Measurements from ENCODE around the gene LAMA3. TPM values are rescaled to one million over a fixed set of nuclear protein-coding genes. Genes with fewer than 3 reads are reported as not detected.

LAMA3 gene
- total RNA-seq, 1 experiment from 2014 or later: 8.1 TPM

DNA sequence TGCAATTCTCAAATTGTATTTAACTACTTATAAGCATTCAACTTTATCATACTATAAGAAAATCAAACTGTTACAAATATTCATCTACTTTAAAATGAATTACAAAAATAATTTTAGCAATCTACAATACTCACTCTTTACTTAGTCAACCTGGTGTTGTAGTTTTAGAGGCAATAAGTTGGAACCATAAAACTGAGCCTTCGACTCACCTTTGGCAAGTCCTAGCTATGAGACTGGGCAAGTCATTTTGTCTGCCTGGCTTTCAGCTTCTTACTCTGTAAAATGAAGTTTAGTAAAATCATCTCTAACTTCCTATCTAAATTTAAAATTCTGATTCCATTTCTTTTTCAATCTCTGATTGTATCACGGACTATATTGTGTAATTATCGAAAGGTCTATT, 161.0 kb downstream of the LAMA3 start:
- in situ Hi-C loops (cut with HindIII; ENCODE audit: low pct_unique_long_range_greater_than_20kb, low sequenced_read_pairs): no loop called here
- no TSS peak for BruUV-seq (replicated peaks)
- POLR2A ChIA-PET: no interaction called here

DNA sequence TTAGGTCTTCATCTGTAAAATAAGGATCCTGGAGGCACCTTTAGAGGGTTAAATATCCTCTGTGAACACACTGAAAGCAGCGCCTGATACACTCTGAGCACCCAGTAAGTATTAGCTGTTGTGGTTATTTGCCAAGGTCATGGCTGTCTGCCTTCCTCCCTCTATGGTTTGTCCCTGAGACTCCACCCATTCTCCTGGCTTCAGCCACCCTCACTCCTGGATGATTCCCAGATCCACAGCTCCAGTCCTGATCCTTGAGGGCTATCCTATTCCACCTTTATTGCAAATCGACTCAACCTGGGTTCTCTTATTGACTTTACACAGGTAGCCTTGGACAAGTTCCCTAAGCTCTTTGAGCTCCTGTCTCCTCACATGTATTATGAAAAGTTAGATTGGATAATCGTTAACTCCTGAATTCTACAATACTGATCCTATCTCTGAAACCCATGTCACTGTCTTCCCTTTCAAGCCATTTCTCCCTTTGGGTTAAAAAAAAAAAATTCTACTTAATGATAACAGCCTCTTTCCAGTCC, 162.3 kb downstream of the LAMA3 start:
- H3K27ac ChIP-seq (ENCODE audit: low read length): no peak overlapping the region
- CTCF ChIA-PET: interaction anchor here (0.7 kb wide), 1 partner anchor 324 kb away, joined by 3 read pairs; no protein-coding TSS in a partner anchor

More for the DNA sequence above, 161.0 kb downstream of the LAMA3 start:
- H3K27me3 ChIP-seq (ENCODE audit: control insufficient read depth, insufficient read depth, low read length): peaks cover 2% of the 10 kb centered on the region; the same call in 1 of the 2 replicates
- TF ChIP-seq, protein P1, sequence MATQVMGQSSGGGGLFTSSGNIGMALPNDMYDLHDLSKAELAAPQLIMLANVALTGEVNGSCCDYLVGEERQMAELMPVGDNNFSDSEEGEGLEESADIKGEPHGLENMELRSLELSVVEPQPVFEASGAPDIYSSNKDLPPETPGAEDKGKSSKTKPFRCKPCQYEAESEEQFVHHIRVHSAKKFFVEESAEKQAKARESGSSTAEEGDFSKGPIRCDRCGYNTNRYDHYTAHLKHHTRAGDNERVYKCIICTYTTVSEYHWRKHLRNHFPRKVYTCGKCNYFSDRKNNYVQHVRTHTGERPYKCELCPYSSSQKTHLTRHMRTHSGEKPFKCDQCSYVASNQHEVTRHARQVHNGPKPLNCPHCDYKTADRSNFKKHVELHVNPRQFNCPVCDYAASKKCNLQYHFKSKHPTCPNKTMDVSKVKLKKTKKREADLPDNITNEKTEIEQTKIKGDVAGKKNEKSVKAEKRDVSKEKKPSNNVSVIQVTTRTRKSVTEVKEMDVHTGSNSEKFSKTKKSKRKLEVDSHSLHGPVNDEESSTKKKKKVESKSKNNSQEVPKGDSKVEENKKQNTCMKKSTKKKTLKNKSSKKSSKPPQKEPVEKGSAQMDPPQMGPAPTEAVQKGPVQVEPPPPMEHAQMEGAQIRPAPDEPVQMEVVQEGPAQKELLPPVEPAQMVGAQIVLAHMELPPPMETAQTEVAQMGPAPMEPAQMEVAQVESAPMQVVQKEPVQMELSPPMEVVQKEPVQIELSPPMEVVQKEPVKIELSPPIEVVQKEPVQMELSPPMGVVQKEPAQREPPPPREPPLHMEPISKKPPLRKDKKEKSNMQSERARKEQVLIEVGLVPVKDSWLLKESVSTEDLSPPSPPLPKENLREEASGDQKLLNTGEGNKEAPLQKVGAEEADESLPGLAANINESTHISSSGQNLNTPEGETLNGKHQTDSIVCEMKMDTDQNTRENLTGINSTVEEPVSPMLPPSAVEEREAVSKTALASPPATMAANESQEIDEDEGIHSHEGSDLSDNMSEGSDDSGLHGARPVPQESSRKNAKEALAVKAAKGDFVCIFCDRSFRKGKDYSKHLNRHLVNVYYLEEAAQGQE (IDR thresholded peaks at IDR 0.05; ENCODE audit: insufficient read depth in 1 of 2, low read depth in 2 of 2, low read length in 1 of 2): no peak
- TF ChIP-seq, protein P2, sequence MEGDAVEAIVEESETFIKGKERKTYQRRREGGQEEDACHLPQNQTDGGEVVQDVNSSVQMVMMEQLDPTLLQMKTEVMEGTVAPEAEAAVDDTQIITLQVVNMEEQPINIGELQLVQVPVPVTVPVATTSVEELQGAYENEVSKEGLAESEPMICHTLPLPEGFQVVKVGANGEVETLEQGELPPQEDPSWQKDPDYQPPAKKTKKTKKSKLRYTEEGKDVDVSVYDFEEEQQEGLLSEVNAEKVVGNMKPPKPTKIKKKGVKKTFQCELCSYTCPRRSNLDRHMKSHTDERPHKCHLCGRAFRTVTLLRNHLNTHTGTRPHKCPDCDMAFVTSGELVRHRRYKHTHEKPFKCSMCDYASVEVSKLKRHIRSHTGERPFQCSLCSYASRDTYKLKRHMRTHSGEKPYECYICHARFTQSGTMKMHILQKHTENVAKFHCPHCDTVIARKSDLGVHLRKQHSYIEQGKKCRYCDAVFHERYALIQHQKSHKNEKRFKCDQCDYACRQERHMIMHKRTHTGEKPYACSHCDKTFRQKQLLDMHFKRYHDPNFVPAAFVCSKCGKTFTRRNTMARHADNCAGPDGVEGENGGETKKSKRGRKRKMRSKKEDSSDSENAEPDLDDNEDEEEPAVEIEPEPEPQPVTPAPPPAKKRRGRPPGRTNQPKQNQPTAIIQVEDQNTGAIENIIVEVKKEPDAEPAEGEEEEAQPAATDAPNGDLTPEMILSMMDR (IDR thresholded peaks at IDR 0.05): no peak
- no peak for TF ChIP-seq TCF7L2 (IDR thresholded peaks at IDR 0.05; ENCODE audit: low read depth, low read length)
- TF ChIP-seq POLR2AphosphoS5 (IDR thresholded peaks at IDR 0.05; ENCODE audit: low read depth, low read length): no peak
- no peak for TF ChIP-seq SIN3A (IDR thresholded peaks at IDR 0.05; ENCODE audit: borderline replicate concordance, insufficient read depth, low read depth, low read length)
- no peaks in the 10 kb centered on the region for H3K9me3 ChIP-seq (ENCODE audit: control insufficient read depth, insufficient read depth, low read depth, low read length)
- H3K4me3 ChIP-seq (ENCODE audit: low read depth in 2 of 2, low read length in 2 of 2): no peak overlapping the region
- H3K27ac ChIP-seq (ENCODE audit: low read length): no peak overlapping the region
- intact Hi-C loops (cut with micrococcal nuclease; ENCODE audit: unreplicated experiment): no loop called here
- no peaks in the 10 kb centered on the region for H3K36me3 ChIP-seq (ENCODE audit: control insufficient read depth, insufficient read depth, low read length)
- ATAC-seq: no peak
- CTCF ChIA-PET: interaction anchor here (0.6 kb wide), 1 partner anchor 289 kb away, joined by 4 read pairs; the partner anchor contains the start of gene CABYR
- no peaks in the 10 kb centered on the region for H3K4me1 ChIP-seq (ENCODE audit: control insufficient read depth, insufficient read depth, low read length)
- DNase-seq (ENCODE audit: low read depth, low spot score): no peak

More for the DNA sequence above, 162.3 kb downstream of the LAMA3 start:
- no peaks in the 10 kb centered on the region for H3K9me3 ChIP-seq (ENCODE audit: control insufficient read depth, insufficient read depth, low read depth, low read length)
- ATAC-seq (no peak), DNase-seq (ENCODE audit: low read depth, low spot score) (no peak)
- H3K4me1 ChIP-seq (ENCODE audit: control insufficient read depth, insufficient read depth, low read length): no peaks in the 10 kb centered on the region
- no TSS peak for BruUV-seq (replicated peaks)
- POLR2A ChIA-PET: no interaction called here
- intact Hi-C loops (cut with micrococcal nuclease; ENCODE audit: unreplicated experiment) (no loop called here), in situ Hi-C loops (cut with HindIII; ENCODE audit: low pct_unique_long_range_greater_than_20kb, low sequenced_read_pairs) (no loop called here)
- H3K36me3 ChIP-seq (ENCODE audit: control insufficient read depth, insufficient read depth, low read length): no peaks in the 10 kb centered on the region
- TF ChIP-seq POLR2AphosphoS5 (IDR thresholded peaks at IDR 0.05; ENCODE audit: low read depth, low read length): no peak
- TF ChIP-seq, protein P1 (IDR thresholded peaks at IDR 0.05; ENCODE audit: insufficient read depth in 1 of 2, low read depth in 2 of 2, low read length in 1 of 2): no peak
- TF ChIP-seq SIN3A (IDR thresholded peaks at IDR 0.05; ENCODE audit: borderline replicate concordance, insufficient read depth, low read depth, low read length): no peak
- TF ChIP-seq TCF7L2 (IDR thresholded peaks at IDR 0.05; ENCODE audit: low read depth, low read length): no peak
- TF ChIP-seq, protein P2 (IDR thresholded peaks at IDR 0.05): no peak
- H3K27me3 ChIP-seq (ENCODE audit: control insufficient read depth, insufficient read depth, low read length): peaks cover 2% of the 10 kb centered on the region; the same call in 1 of the 2 replicates
- no peak overlapping the region for H3K4me3 ChIP-seq (ENCODE audit: low read depth in 2 of 2, low read length in 2 of 2)

All from Panc1 (cell line).